NB4 (cell line): Measurements from ENCODE around the gene DCDC2.

Source experiments
- CTCF ChIP-seq: IDR thresholded peaks from one replicate; pipeline ENCODE4 v1.5.1; 2012; ENCODE audit warnings: low read depth, low read length
- MAX ChIP-seq: IDR thresholded peaks from 2 replicates; pipeline ENCODE4 v1.6.1; 2011; ENCODE audit warnings: low read depth, low read length
- MYC ChIP-seq: IDR thresholded peaks from 2 replicates; pipeline ENCODE4 v1.6.1; 2011; ENCODE audit warnings: low read depth, low read length
- POLR2A ChIP-seq: IDR thresholded peaks from 2 replicates; pipeline ENCODE4 v1.6.1; 2011; ENCODE audit warnings: mild to moderate bottlenecking; ENCODE audit not compliant: insufficient read length; ENCODE audit errors: extremely low read depth

GRCh38 chr6:24287239-24287638 lies 70.6 kb downstream of the DCDC2 start:
- no peak for TF ChIP-seq CTCF
- TF ChIP-seq POLR2A, result no peak
- TF ChIP-seq MAX, result no peak
- TF ChIP-seq MYC, result no peak
